GM12891 (cell line): ENCODE data around the gene ZNF562.
"Not testable (repeated sequence)": the region's sequence is repeated elsewhere in the genome, so short reads cannot be mapped to it uniquely, and the experiment has no call there.

Experiments used
- DNase-seq: peaks from one replicate; pipeline ENCODE4 v3.0.0; 2011; ENCODE audit warnings: low spot score; ENCODE audit not compliant: insufficient read length
- FAIRE-seq: peaks from 2 replicates; lab custom pipeline; 2011; peaks lifted over from hg19 to GRCh38; lab: Jason Lieb, UNC
- PAX5 ChIP-seq: IDR thresholded peaks from 2 replicates; pipeline ENCODE4 v1.6.1; 2011; ENCODE audit warnings: low read length, moderate library complexity, mild to moderate bottlenecking; ENCODE audit not compliant: insufficient read depth, severe bottlenecking
- POLR2A ChIP-seq: IDR thresholded peaks from 2 replicates; pipeline ENCODE4 v1.6.1; 2011; ENCODE audit warnings: low read depth, low read length, control low read depth
- POLR2AphosphoS5 ChIP-seq: IDR thresholded peaks from 2 replicates; pipeline ENCODE4 v1.6.1; 2011; ENCODE audit warnings: low read depth, low read length, control low read depth
- POU2F2 ChIP-seq: IDR thresholded peaks from 2 replicates; pipeline ENCODE4 v1.6.1; 2011; ENCODE audit warnings: low read depth, mild to moderate bottlenecking, control low read depth, low read length, moderate library complexity
- SPI1 ChIP-seq: IDR thresholded peaks from 2 replicates; pipeline ENCODE4 v1.6.1; 2011; ENCODE audit warnings: low read depth, low read length, control low read depth
- TAF1 ChIP-seq: IDR thresholded peaks from 2 replicates; pipeline ENCODE4 v1.6.1; 2011; ENCODE audit warnings: low read depth, low read length, control low read depth

ZNF562 gene

GRCh38 chr19:9673912-9674662 lies 813 bp downstream of the ZNF562 start:
- no peak for TF ChIP-seq POU2F2
- TF ChIP-seq PAX5, result no peak
- TF ChIP-seq TAF1, result no peak
- no peak for TF ChIP-seq POLR2AphosphoS5
- no peak for TF ChIP-seq SPI1
- no peak for TF ChIP-seq POLR2A
- no peak for DNase-seq
- no peak for FAIRE-seq

DNA sequence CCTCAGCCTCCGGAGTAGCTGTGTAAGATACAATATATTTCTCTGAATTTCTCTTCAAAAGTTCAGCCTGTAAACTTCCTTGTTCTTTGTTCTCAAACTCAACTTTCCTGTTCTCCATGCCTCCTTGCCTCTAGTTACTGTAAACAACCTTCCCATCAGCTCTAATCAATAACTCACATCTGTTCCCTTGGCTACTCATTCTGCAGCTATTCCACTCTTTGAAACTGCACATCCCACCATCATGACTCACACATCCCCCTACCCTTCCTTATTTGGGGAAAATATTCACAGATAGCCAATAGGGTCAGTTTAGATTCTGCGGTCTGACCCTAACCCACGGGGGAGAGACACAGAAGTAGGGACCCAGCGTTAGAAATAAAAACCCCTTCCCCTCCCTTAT lies 2.0 kb downstream of the ZNF562 start:
- FAIRE-seq (no peak), DNase-seq (no peak)
- TF ChIP-seq POU2F2, result no peak
- no peak for TF ChIP-seq TAF1
- no peak for TF ChIP-seq POLR2A
- TF ChIP-seq PAX5, result no peak
- TF ChIP-seq POLR2AphosphoS5, result no peak

DNA sequence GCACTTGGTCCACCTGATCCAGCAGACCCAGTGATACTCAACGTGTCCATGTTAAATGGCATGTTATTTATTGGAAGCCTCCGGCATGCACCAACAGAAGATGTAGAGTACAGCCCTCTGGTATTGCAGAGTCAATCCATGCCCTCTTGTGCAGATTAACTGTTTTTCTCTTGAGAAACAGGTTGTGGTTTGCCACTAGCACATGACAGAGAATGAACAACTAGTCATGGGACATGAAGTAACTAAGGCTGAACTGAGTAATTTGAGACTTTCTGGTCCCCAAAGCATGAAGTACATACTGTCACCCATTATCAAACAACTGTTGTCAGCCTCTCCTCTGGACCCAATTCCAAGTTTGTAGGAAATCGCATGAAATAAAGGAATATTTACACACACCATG lies 3.2 kb downstream of the ZNF562 start:
- DNase-seq (no peak), FAIRE-seq (no peak)
- no peak for TF ChIP-seq TAF1
- TF ChIP-seq POLR2AphosphoS5, result no peak
- no peak for TF ChIP-seq POLR2A
- no peak for TF ChIP-seq SPI1
- no peak for TF ChIP-seq PAX5
- no peak for TF ChIP-seq POU2F2

DNA sequence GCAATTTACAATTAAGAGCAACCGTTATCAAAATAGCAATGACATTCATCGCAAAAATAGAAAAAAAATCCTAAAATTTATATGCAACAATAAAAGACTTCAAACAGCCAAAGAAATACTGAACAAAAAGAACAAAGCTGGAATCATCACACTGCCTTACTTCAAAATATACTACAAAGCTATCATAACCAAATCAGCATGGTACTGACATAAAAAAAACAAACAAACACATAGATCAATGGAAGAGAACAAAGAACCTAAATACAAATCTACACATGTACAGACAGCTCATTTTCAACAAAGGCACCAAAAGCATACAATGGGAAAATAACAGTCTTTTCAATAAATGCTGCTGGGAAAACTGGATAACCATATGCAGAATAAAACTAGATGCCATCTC lies 6.4 kb downstream of the ZNF562 start:
- FAIRE-seq, result no peak
- TF ChIP-seq SPI1 (no peak), TAF1 (no peak), POLR2AphosphoS5 (no peak), POLR2A (no peak), PAX5 (no peak), POU2F2 (no peak)
- DNase-seq, result no peak

DNA sequence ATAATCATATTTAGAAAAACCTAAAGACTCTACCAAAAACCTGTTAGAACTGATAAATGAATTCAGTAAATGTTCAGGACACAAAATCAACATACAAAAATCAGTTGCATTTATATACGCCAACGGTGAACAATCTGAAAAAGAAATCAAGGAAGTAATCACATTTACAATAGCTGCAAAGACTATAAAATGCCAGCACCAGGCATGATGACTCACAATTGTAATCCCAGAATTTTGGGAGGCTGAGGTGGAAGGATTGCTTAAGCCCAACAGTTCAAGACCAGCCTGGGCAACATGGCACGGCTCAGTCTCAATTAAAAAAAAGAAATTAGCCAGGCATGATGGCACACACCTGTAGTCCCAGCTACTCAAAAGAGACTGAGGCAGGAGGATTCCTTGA lies 7.0 kb downstream of the ZNF562 start:
- FAIRE-seq (no peak), DNase-seq (no peak)
- TF ChIP-seq POLR2A, result no peak
- no peak for TF ChIP-seq POU2F2
- no peak for TF ChIP-seq TAF1
- TF ChIP-seq PAX5, result no peak
- TF ChIP-seq SPI1, result no peak
- TF ChIP-seq POLR2AphosphoS5, result no peak

DNA sequence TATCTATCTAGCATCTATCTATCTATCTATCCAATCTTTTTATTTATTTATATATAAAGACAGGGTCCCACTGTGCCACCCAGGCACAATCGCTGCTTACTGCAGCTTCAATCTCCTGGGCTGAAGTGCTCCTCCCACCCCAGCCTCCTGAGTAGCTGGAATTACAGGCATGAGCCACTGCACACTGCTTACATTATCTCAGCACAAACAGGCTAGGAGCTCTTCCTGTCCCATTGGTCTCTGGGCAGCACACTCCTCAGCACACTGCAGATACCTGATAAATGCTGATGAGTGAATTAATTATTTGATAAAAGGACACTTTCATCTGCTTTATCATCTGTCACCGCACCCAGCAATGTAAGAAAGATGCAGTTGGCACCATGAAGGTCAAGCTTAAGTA lies 16.1 kb downstream of the ZNF562 start:
- FAIRE-seq, result no peak
- TF ChIP-seq SPI1, result no peak
- no peak for TF ChIP-seq POLR2A
- TF ChIP-seq TAF1, result no peak
- TF ChIP-seq POU2F2, result no peak
- TF ChIP-seq POLR2AphosphoS5, result no peak
- TF ChIP-seq PAX5, result no peak
- DNase-seq, result no peak

- FAIRE-seq, DNase-seq: not testable (repeated sequence)
These were observed 21.8 kb downstream of the ZNF562 start for GRCh38 chr19:9653066-9653555.

- DNase-seq, FAIRE-seq: not testable (repeated sequence)
These were observed 23.4 kb downstream of the ZNF562 start for GRCh38 chr19:9651464-9651863.

DNA sequence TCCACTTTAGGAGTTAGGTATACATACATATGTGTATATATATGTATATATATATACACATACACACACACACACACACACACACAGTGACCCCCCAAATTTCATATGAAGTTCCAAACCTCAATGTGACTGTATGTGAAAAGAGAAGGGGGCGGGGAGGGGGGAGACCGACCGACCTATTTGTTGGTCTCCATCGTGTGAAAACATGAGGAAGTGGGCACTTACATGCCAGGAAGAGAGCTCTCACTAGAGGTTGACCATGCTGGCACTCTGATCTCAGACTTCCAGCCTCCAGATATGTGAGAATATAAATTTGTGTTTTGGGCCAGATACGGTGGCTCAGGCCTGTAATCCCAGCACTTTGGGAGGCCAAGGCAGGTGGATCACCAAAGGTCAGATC lies 24.6 kb downstream of the ZNF562 start:
- FAIRE-seq, result no peak
- DNase-seq, result no peak
- no peak for TF ChIP-seq SPI1
- no peak for TF ChIP-seq POLR2A
- no peak for TF ChIP-seq POU2F2

DNA sequence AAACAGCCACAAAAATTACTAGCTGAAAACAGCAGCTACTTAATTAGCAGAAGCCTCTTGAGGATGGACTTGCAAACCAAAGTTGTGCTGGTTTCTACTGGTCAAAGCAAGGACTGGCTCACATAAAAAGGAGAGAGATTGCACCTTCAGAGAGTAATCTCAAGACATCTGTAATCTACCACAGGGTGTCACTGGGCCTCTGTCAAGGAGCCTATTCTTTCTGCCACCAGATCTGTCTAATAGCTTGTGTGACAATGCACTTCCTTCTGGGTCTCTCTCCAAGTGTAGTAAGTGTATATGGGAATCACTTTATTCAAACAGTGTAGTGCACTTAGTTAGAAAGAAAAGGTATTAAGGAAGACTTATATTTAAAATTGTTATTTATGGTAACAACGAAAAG lies 29.4 kb downstream of the ZNF562 start:
- DNase-seq (no peak), FAIRE-seq (no peak)
- TF ChIP-seq SPI1 (no peak), TAF1 (no peak)

DNA sequence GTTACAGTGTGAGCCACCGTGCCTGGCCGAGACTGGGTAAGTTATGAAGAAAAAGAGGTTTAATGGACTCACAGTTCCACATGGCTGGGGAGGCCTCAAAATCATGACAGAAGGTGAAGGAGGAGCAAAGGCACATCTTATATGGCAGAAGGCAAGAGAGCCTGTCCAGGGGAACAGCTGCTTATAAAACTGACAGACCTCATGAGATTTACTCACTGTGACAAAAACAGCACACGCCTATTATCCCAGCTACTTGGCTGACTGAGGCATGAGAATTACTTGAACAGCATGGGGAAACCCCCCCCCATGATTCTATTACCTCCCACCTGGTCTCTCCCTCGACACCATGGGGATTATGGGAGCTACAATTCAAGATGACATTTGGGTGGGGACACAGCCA lies 30.4 kb downstream of the ZNF562 start:
- no peak for TF ChIP-seq POU2F2
- no peak for TF ChIP-seq POLR2AphosphoS5
- no peak for TF ChIP-seq TAF1
- TF ChIP-seq POLR2A, result no peak
- no peak for TF ChIP-seq PAX5
- FAIRE-seq (no peak), DNase-seq (no peak)
